ENCODE data around the gene TMED4.
A peak's percentile ranks its signal among the peaks of the same experiment; 100 is the strongest.
"Not testable (repeated sequence)": the region's sequence is repeated elsewhere in the genome, so short reads cannot be mapped to it uniquely, and the experiment has no call there.

Gene TMED4

DNA sequence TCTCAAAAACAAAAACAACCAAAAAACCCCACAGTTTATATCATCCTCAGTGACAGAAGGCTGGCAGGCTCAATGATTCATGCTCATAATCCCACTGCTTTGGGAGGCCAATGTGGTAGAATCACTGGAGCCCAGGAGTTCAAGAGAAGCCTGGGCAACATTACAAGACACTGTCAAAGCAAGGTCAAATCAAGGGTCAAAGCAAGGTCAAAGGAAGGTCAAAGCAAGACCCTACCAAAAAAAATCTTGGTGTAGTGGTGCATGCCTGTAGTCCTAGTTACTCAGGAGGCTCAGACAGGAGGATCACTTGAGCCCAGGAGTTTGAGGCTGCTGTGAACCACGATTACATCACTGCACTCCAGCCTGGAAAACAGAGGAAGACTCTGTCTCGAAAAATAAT, 26.7 kb downstream of the TMED4 start:
- no peak overlapping the region for H3K4me3 Mint-ChIP-seq
- H3K4me1 Mint-ChIP-seq = no peaks in the 10 kb centered on the region
- no peaks in the 10 kb centered on the region for H3K9me3 Mint-ChIP-seq
- H3K36me3 Mint-ChIP-seq (ENCODE audit: low read depth) = no peaks in the 10 kb centered on the region
- DNase-seq = no peak
- TF ChIP-seq, protein P1, sequence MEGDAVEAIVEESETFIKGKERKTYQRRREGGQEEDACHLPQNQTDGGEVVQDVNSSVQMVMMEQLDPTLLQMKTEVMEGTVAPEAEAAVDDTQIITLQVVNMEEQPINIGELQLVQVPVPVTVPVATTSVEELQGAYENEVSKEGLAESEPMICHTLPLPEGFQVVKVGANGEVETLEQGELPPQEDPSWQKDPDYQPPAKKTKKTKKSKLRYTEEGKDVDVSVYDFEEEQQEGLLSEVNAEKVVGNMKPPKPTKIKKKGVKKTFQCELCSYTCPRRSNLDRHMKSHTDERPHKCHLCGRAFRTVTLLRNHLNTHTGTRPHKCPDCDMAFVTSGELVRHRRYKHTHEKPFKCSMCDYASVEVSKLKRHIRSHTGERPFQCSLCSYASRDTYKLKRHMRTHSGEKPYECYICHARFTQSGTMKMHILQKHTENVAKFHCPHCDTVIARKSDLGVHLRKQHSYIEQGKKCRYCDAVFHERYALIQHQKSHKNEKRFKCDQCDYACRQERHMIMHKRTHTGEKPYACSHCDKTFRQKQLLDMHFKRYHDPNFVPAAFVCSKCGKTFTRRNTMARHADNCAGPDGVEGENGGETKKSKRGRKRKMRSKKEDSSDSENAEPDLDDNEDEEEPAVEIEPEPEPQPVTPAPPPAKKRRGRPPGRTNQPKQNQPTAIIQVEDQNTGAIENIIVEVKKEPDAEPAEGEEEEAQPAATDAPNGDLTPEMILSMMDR (IDR thresholded peaks at IDR 0.05) = no peak
- peaks cover 31% of the 10 kb centered on the region for H3K27me3 Mint-ChIP-seq (ENCODE audit: low read depth, poor library complexity)
- no peak overlapping the region for H3K27ac Mint-ChIP-seq

DNA sequence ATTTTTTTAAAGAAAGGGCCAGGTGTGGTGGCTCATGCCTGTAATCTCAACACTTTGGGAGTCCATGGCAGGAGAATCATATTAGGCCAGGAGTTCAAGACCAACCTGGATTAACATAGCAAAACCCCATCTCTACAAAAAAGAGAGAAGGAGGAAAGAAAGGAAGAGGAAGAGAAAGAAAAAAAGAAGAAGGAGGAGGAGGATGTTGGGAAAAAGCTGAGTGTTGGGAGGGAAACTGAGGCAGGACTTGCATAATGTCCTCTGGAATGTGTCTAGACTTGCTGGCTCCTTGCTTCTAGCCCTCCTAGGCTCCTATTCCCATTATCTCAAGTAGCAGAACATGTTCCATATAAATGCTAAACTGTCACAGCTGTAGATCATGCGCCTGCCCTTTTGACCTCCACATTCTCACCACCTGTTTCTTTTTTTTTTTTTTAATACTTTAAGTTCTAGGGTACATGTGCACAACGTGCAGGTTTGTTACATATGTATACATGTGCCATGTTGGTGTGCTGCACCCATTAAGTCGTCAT, 29.5 kb downstream of the TMED4 start:
- not testable (repeated sequence) for H3K4me1 Mint-ChIP-seq; H3K4me3 Mint-ChIP-seq; H3K27ac Mint-ChIP-seq; DNase-seq; H3K9me3 Mint-ChIP-seq; H3K36me3 Mint-ChIP-seq (ENCODE audit: low read depth)
- peaks cover 42% of the 10 kb centered on the region for H3K27me3 Mint-ChIP-seq (ENCODE audit: low read depth, poor library complexity)

DNA sequence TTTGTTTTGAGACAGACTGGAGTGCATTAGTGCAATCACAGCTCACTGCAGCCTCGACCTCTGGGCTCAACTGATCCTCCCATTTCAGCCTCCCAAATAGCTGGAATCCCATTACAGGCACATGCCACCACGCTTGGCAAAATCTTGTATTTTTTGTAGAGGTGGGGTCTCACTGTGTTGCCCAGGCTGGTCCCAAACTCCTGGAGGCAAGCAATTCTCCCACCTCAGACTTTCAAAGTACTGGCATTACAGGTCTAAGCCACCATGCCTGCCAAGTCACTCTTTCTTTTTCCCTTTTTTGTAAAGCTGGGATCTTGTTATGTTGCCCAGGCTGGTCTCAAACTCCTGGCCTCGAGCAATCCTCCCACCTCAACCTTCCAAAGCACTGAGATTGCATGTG, 32.6 kb downstream of the TMED4 start:
- DNase-seq = no peak
- TF ChIP-seq, protein P1 (IDR thresholded peaks at IDR 0.05) = no peak
- Mint-ChIP-seq H3K4me3 (no peak overlapping the region), H3K27ac (no peak overlapping the region), H3K4me1 (no peaks in the 10 kb centered on the region), H3K9me3 (no peaks in the 10 kb centered on the region), H3K36me3 (ENCODE audit: low read depth) (no peaks in the 10 kb centered on the region), H3K27me3 (ENCODE audit: low read depth, poor library complexity) (peaks cover 40% of the 10 kb centered on the region)

DNA sequence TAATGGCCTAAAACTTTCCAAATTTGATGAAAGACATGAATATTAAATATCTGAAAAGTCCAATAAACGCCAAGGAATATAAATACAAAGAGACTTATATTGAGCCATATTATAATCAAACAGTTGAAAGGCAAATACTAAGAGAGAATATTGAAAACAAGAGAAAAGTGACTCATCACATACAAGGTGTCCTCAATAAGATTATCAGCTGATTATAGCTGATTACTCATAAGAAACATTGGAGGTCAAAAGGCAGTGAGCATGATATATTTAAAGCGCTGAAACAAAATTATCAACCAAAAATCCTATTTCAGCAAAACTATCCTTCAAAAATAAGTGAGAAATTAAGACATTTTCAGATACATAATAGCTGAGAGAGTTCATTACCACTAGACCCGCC, 33.1 kb downstream of the TMED4 start:
- TF ChIP-seq, protein P1 (IDR thresholded peaks at IDR 0.05) = no peak
- Mint-ChIP-seq H3K27ac (no peak overlapping the region), H3K4me3 (no peak overlapping the region), H3K36me3 (ENCODE audit: low read depth) (no peaks in the 10 kb centered on the region), H3K4me1 (no peaks in the 10 kb centered on the region), H3K9me3 (no peaks in the 10 kb centered on the region), H3K27me3 (ENCODE audit: low read depth, poor library complexity) (peaks cover 40% of the 10 kb centered on the region)
- DNase-seq = no peak

DNA sequence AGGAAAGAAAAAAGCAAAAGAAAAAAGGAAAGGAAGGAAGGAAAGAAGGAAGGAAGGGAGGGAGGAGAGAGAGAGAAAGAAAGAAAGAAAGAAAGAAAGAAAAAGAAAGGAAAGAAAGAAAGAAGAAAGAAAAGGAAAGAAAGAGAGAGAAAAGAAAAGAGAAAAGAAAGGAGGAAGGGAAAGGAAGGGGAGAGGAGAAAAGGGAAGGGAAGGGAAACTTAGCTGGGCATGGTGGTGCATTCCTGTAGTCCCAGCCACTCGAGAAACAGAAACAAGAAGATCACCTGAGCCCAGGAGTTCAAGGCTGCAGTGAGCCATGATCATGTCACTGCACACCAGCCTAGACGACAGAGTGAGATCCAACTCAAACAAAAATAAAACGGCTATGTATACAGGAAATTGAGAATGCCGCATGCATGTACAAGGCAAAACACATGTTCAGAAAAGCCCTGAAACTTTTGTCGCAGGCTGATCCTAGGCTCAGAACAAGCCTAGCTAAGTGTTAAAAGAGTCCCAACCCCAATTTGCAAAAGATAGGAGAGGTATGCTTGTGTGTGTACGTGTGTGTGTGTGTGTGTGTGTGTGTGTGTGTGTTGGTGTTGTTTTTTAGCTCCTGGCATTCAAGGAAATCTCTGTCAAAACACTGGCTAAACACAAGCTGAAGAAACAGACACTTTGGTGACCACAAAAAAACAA, 34.3 kb downstream of the TMED4 start:
- no peak for DNase-seq
- Mint-ChIP-seq H3K27me3 (ENCODE audit: low read depth, poor library complexity) (peaks cover 36% of the 10 kb centered on the region), H3K27ac (no peak overlapping the region), H3K36me3 (ENCODE audit: low read depth) (no peaks in the 10 kb centered on the region), H3K9me3 (no peaks in the 10 kb centered on the region), H3K4me1 (no peaks in the 10 kb centered on the region), H3K4me3 (no peak overlapping the region)
- TF ChIP-seq, protein P1 (IDR thresholded peaks at IDR 0.05) = no peak

DNA sequence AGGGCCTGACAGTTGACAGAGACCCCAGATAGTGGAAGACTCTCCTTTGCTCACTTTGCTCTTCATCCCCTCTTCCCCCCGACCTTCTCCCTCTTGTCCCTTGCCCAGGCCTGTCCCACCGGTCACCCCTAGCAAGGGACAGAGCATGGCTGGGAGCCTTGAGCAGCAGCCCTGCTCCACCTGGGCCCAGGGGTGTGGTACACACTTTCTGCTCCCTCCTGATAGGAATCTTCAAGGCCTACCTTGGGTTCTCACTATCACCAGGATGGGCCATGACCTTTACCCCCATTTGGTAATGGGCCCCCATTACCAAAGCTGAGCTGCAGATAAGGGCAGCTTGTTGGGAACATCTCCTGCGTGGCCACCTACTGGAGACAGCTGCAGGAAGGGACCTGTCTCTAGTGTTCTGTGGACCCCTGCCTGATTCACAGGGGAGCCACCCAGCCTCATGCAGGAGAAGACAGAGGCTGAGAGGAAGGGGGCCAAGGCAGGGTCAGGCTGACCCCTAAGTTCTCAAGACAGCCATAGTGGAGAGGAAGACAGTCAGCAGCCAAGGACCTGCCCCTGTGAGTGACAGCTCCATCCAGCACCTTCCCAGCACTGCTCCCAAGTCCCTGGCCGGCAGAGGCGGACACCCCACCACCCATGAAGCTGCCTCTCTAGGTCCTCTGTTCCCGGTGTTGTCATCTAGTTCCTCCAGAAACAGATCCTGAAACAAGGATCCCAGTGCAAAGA, 40.0 kb downstream of the TMED4 start:
- Mint-ChIP-seq H3K4me3 (no peak overlapping the region), H3K27ac (peak overlapping the region; percentile 66), H3K36me3 (ENCODE audit: low read depth) (no peaks in the 10 kb centered on the region), H3K9me3 (no peaks in the 10 kb centered on the region), H3K4me1 (no peaks in the 10 kb centered on the region), H3K27me3 (ENCODE audit: low read depth, poor library complexity) (peaks cover 11% of the 10 kb centered on the region)
- TF ChIP-seq, protein P1 (IDR thresholded peaks at IDR 0.05) = no peak
- DNase-seq = no peak

Measured in nephron progenitor cell (in vitro differentiated cells).